Measurements from ENCODE around the gene PCDHGC3. TPM values are rescaled to one million over a fixed set of nuclear protein-coding genes. Genes with fewer than 3 reads are reported as not detected.

Gene PCDHGC3
- total RNA-seq, 2 donors from 2014 or later: 13.1 to 22.2 TPM

DNA sequence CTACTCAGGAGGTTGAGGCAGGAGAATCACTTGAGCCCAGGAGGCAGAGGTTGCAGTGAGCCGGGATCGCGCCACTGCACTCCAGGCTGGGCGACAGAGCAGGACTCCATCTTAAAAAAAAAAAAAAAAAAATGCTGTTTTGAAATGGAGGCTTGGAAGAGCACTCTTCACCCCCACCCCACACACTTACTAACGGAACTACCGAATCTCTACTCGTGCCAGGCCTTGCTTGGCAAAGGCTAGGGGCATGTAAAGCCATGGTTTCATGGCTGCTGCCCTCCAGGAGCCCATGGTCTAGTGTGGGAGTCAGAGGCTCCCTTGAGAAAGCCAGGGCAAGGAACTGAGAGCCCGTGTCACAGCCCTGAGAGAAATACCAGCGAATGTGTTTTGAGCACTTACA lies 34.4 kb downstream of the PCDHGC3 start:
- Histone ChIP-seq H3K27me3 (no peaks in the 10 kb centered on the region), H3K9me3 (no peaks in the 10 kb centered on the region), H3K36me3 (no peaks in the 10 kb centered on the region), H3K9ac (ENCODE audit: low read depth in 2 of 2, low read length in 2 of 2) (no peak overlapping the region), H3K4me3 (no peak overlapping the region), H3K27ac (no peak overlapping the region), H3K4me1 (peaks cover 8% of the 10 kb centered on the region)
- no peak for DNase-seq
- TF ChIP-seq, protein P1, sequence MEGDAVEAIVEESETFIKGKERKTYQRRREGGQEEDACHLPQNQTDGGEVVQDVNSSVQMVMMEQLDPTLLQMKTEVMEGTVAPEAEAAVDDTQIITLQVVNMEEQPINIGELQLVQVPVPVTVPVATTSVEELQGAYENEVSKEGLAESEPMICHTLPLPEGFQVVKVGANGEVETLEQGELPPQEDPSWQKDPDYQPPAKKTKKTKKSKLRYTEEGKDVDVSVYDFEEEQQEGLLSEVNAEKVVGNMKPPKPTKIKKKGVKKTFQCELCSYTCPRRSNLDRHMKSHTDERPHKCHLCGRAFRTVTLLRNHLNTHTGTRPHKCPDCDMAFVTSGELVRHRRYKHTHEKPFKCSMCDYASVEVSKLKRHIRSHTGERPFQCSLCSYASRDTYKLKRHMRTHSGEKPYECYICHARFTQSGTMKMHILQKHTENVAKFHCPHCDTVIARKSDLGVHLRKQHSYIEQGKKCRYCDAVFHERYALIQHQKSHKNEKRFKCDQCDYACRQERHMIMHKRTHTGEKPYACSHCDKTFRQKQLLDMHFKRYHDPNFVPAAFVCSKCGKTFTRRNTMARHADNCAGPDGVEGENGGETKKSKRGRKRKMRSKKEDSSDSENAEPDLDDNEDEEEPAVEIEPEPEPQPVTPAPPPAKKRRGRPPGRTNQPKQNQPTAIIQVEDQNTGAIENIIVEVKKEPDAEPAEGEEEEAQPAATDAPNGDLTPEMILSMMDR (IDR thresholded peaks at IDR 0.05): no peak
- intact Hi-C loops (cut with DNase I): no loop called here

GRCh38 chr5:141510850-141511601 lies 35.3 kb downstream of the PCDHGC3 start:
- Histone ChIP-seq H3K9ac (ENCODE audit: low read depth in 2 of 2, low read length in 2 of 2) (no peak overlapping the region), H3K27me3 (no peaks in the 10 kb centered on the region), H3K4me1 (peaks cover 8% of the 10 kb centered on the region), H3K9me3 (no peaks in the 10 kb centered on the region), H3K4me3 (no peak overlapping the region), H3K36me3 (no peaks in the 10 kb centered on the region), H3K27ac (no peak overlapping the region)
- TF ChIP-seq, protein P1 (IDR thresholded peaks at IDR 0.05): no peak
- intact Hi-C loops (cut with DNase I): no loop called here
- no peak for DNase-seq

- no peak for DNase-seq
- H3K9ac ChIP-seq (ENCODE audit: low read depth in 2 of 2, low read length in 2 of 2): peak overlapping the region in 1 of 2 donors; percentile 57
- intact Hi-C loops (cut with DNase I): no loop called here
Observed at GRCh38 chr5:141511771-141512325, 36.1 kb downstream of the PCDHGC3 start.

GRCh38 chr5:141512390-141512910 lies 36.7 kb downstream of the PCDHGC3 start:
- Histone ChIP-seq H3K9me3 (no peaks in the 10 kb centered on the region), H3K27ac (peak overlapping the region; percentile 70), H3K9ac (ENCODE audit: low read depth in 2 of 2, low read length in 2 of 2) (peak overlapping the region; percentile 57 to 64), H3K4me1 (peaks cover 8% of the 10 kb centered on the region), H3K36me3 (no peaks in the 10 kb centered on the region), H3K27me3 (no peaks in the 10 kb centered on the region), H3K4me3 (peak overlapping the region; percentile 36)
- intact Hi-C loops (cut with DNase I): no loop called here
- TF ChIP-seq, protein P1 (IDR thresholded peaks at IDR 0.05): peak; percentile 86
- DNase-seq: peak; percentile 94

More at GRCh38 chr5:141511771-141512325, 36.1 kb downstream of the PCDHGC3 start:
- H3K9me3 ChIP-seq: no peaks in the 10 kb centered on the region
- H3K36me3 ChIP-seq: no peaks in the 10 kb centered on the region
- no peaks in the 10 kb centered on the region for H3K27me3 ChIP-seq
- H3K4me1 ChIP-seq: peaks cover 8% of the 10 kb centered on the region
- H3K27ac ChIP-seq: no peak overlapping the region
- TF ChIP-seq, protein P1 (IDR thresholded peaks at IDR 0.05): no peak
- H3K4me3 ChIP-seq: no peak overlapping the region

GRCh38 chr5:141512911-141513626 lies 37.3 kb downstream of the PCDHGC3 start:
- Histone ChIP-seq H3K4me3 (peak overlapping the region; percentile 36), H3K9me3 (no peaks in the 10 kb centered on the region), H3K27ac (peak overlapping the region; percentile 70), H3K36me3 (no peaks in the 10 kb centered on the region), H3K4me1 (peaks cover 8% of the 10 kb centered on the region), H3K9ac (ENCODE audit: low read depth in 2 of 2, low read length in 2 of 2) (peak overlapping the region; percentile 52 to 64), H3K27me3 (no peaks in the 10 kb centered on the region)
- TF ChIP-seq, protein P1 (IDR thresholded peaks at IDR 0.05): no peak
- peak; percentile 48 for DNase-seq
- intact Hi-C loops (cut with DNase I): no loop called here

Data from colonic mucosa (tissue), 4 donors.